CD4-positive, alpha-beta T cell (primary cell): ENCODE data around the gene PAIP1. TPM values are rescaled to one million over a fixed set of nuclear protein-coding genes. Genes with fewer than 3 reads are reported as not detected.
A peak's percentile ranks its signal among the peaks of the same experiment; 100 is the strongest.

ENCODE experiments used
- ATAC-seq: fragments of 200-7000 bp; cut with Tn5 transposase; one replicate; pipeline ENCODE4 v1.10.0; 2022; ENCODE audit warnings: mild to moderate bottlenecking; ENCODE audit not compliant: poor library complexity
- CTCF ChIA-PET: fragments of 350-600 bp; sonication (Branson Sonifier 250); formaldehyde crosslinking; loops from one replicate; lab custom pipeline; 2021; ENCODE audit warnings: antibody characterized with exemption, inconsistent platforms; lab: Charles Lee
- POLR2A ChIA-PET: fragments of 350-600 bp; sonication (Branson Sonifier 250); formaldehyde crosslinking; loops from one replicate; lab custom pipeline; 2021; ENCODE audit warnings: antibody characterized with exemption, inconsistent platforms; lab: Charles Lee
- DNase-seq, 14 experiments: peaks; one replicate each; pipeline ENCODE4 v3.0.0-alpha.2; 2013 to 2020; ENCODE audit warnings: mixed read lengths in 2 of 14
- H3K27ac ChIP-seq, 2 donors: one replicate each; pipeline versions ENCODE4 v1.5.1 to v1.7.0; 2013; ENCODE audit warnings: low read length in 2 of 2, low read depth in 1 of 2, mild to moderate bottlenecking in 1 of 2
- H3K27me3 ChIP-seq, 2 experiments: 1 replicate in 1 of 2; 2 replicates in 1 of 2; pipeline versions ENCODE4 v1.6.1 to v1.7.0; 2013; ENCODE audit warnings: low read length in 2 of 2, control low read depth in 1 of 2, mild to moderate bottlenecking in 1 of 2, moderate library complexity in 1 of 2; ENCODE audit not compliant: insufficient read depth in 2 of 2, control insufficient read depth in 1 of 2
- H3K36me3 ChIP-seq: one replicate; pipeline ENCODE4 v1.6.1; 2013; ENCODE audit warnings: low read length, control low read depth; ENCODE audit not compliant: insufficient read depth
- H3K4me1 ChIP-seq: one replicate; pipeline ENCODE4 v1.6.1; 2013; ENCODE audit warnings: low read length, control low read depth; ENCODE audit not compliant: insufficient read depth
- H3K4me3 ChIP-seq: one replicate; pipeline ENCODE4 v1.5.1; 2013; ENCODE audit warnings: mild to moderate bottlenecking, low read length, moderate library complexity
- H3K9me3 ChIP-seq, 2 experiments: 1 replicate in 1 of 2; 2 replicates in 1 of 2; pipeline versions ENCODE4 v1.6.1 to v1.7.0; 2013; ENCODE audit warnings: low read length in 2 of 2, mild to moderate bottlenecking in 2 of 2, control low read depth in 1 of 2, moderate library complexity in 1 of 2; ENCODE audit not compliant: control insufficient read depth in 1 of 2, insufficient read depth in 1 of 2
- H3K27ac Mint-ChIP-seq: one replicate; pipeline ENCODE4 v1.8.0; 2020; ENCODE audit warnings: mixed read lengths
- H3K27me3 Mint-ChIP-seq: one replicate; pipeline ENCODE4 v1.8.0; 2021; ENCODE audit warnings: mixed read lengths
- H3K36me3 Mint-ChIP-seq: one replicate; pipeline ENCODE4 v1.8.0; 2021; ENCODE audit warnings: low read depth, mixed read lengths
- H3K4me1 Mint-ChIP-seq: one replicate; pipeline ENCODE4 v1.8.0; 2021; ENCODE audit warnings: low read depth, mixed read lengths
- H3K4me3 Mint-ChIP-seq: one replicate; pipeline ENCODE4 v1.8.0; 2020; ENCODE audit warnings: mild to moderate bottlenecking, mixed read lengths
- H3K9me3 Mint-ChIP-seq: one replicate; pipeline ENCODE4 v1.8.0; 2020; ENCODE audit warnings: mixed read lengths
- CTCF ChIP-seq: fragments of 200-600 bp; IDR thresholded peaks from one replicate; pipeline ENCODE4 v1.8.0; 2022; ENCODE audit warnings: antibody characterized with exemption, mild to moderate bottlenecking
- intact Hi-C, 2 experiments: fragments of 100-400 bp; cut with DNase I in 1 of 2; cut with micrococcal nuclease in 1 of 2; formaldehyde crosslinking; loops; one replicate each; pipeline versions ENCODE4 v1.15.1 to v1.9.0; 2023 to 2025; cut with DNase I, micrococcal nuclease
- total RNA-seq, 174 experiments: library from RNA in 2 of 174; stranded (reverse) in 2 of 174; gene quantifications; one replicate each; pipeline ENCODE4 v1.2.3 and lab custom pipeline; 2021 to 2026

The PAIP1 gene
- total RNA-seq, 2 experiments from 2014 or later = 33.9 to 35.1 TPM

- CTCF ChIA-PET = interaction anchor here (1.0 to 2.7 kb wide), 4 partner anchors 41 to 72 kb away, joined by 3 to 25 read pairs (median 4); partner anchors contain the start of genes C5orf34, NNT and TMEM267
- ATAC-seq = peak; percentile 27
Observed at GRCh38 chr5:43555895-43556606, 826 bp downstream of the PAIP1 start.

GRCh38 chr5:43554497-43554896 is 2.4 kb downstream of the PAIP1 start:
- no peak for DNase-seq
- H3K4me3 ChIP-seq = no peak overlapping the region
- no peak for TF ChIP-seq CTCF
- Mint-ChIP-seq H3K4me1 (peaks cover 7% of the 10 kb centered on the region), H3K36me3 (peaks cover 7% of the 10 kb centered on the region), H3K27ac (no peak overlapping the region), H3K27me3 (no peaks in the 10 kb centered on the region), H3K4me3 (no peak overlapping the region), H3K9me3 (no peaks in the 10 kb centered on the region)
- ChIA-PET POLR2A (interaction anchor here (0.5 to 10.5 kb wide), 4 partner anchors 30 to 514 kb away, joined by 3 to 163 read pairs (median 12); partner anchors contain the start of genes NNT and TMEM267), CTCF (interaction anchor here (1.0 to 2.7 kb wide), 5 partner anchors 45 to 73 kb away, joined by 3 to 25 read pairs (median 5); partner anchors contain the start of gene TMEM267)
- intact Hi-C loops = loop anchor here in 1 of 2 experiments (10.0 kb wide), 2 partner anchors 430 to 560 kb away; partner anchors contain the start of gene ZNF131
- peaks cover 27% of the 10 kb centered on the region for H3K4me1 ChIP-seq
- peaks cover 46% of the 10 kb centered on the region for H3K36me3 ChIP-seq
- no peaks in the 10 kb centered on the region for H3K27me3 ChIP-seq
- no peak overlapping the region for H3K27ac ChIP-seq
- no peaks in the 10 kb centered on the region for H3K9me3 ChIP-seq
- ATAC-seq = no peak

More at GRCh38 chr5:43555895-43556606, 826 bp downstream of the PAIP1 start:
- peaks cover 6% of the 10 kb centered on the region for H3K4me1 Mint-ChIP-seq
- peaks cover 27% of the 10 kb centered on the region for H3K4me1 ChIP-seq
- H3K9me3 ChIP-seq = no peaks in the 10 kb centered on the region
- H3K27me3 Mint-ChIP-seq = peaks cover 4% of the 10 kb centered on the region
- peak overlapping the region; percentile 96 for H3K4me3 ChIP-seq
- no peak for TF ChIP-seq CTCF
- peak overlapping the region; percentile 97 for H3K4me3 Mint-ChIP-seq
- no peaks in the 10 kb centered on the region for H3K9me3 Mint-ChIP-seq
- H3K27ac ChIP-seq = peak overlapping the region; percentile 55 to 85
- intact Hi-C loops = loop anchor here (1.0 to 10.0 kb wide), 7 partner anchors 41 to 1251 kb away; partner anchors contain the start of genes HMGCS1 (in 2 of the 2), C5orf34 (in 1 of the 2), MRPS30 (in 1 of the 2) and NNT (in 1 of the 2)
- peaks cover 34% of the 10 kb centered on the region for H3K36me3 ChIP-seq
- no peaks in the 10 kb centered on the region for H3K27me3 ChIP-seq
- POLR2A ChIA-PET = interaction anchor here (0.6 to 10.5 kb wide), 13 partner anchors 10 to 1652 kb away, joined by 3 to 163 read pairs (median 3); partner anchors contain the start of genes NNT, RIMOC1 and TMEM267
- no peak overlapping the region for H3K27ac Mint-ChIP-seq
- peaks cover 6% of the 10 kb centered on the region for H3K36me3 Mint-ChIP-seq
- DNase-seq = peak in 13 of 14 experiments; percentile 9 to 73 (median 37)

GRCh38 chr5:43553381-43553780 is 3.5 kb downstream of the PAIP1 start:
- Mint-ChIP-seq H3K27ac (no peak overlapping the region), H3K27me3 (no peaks in the 10 kb centered on the region), H3K36me3 (peaks cover 15% of the 10 kb centered on the region), H3K9me3 (no peaks in the 10 kb centered on the region), H3K4me3 (no peak overlapping the region), H3K4me1 (peaks cover 12% of the 10 kb centered on the region)
- no peak for ATAC-seq
- DNase-seq = no peak
- no peak overlapping the region for H3K4me3 ChIP-seq
- H3K9me3 ChIP-seq = no peaks in the 10 kb centered on the region
- H3K36me3 ChIP-seq = peaks cover 50% of the 10 kb centered on the region
- no peaks in the 10 kb centered on the region for H3K27me3 ChIP-seq
- H3K27ac ChIP-seq = no peak overlapping the region
- POLR2A ChIA-PET = interaction anchor here (10.5 kb wide), 1 partner anchor 69 kb away, joined by 163 read pairs; the partner anchor contains the start of gene TMEM267
- H3K4me1 ChIP-seq = peaks cover 27% of the 10 kb centered on the region
- TF ChIP-seq CTCF = no peak
- intact Hi-C loops = loop anchor here in 1 of 2 experiments (2.0 to 10.0 kb wide), 3 partner anchors 37 to 559 kb away; partner anchors contain the start of gene ZNF131
- CTCF ChIA-PET = interaction anchor here (1.4 to 1.6 kb wide), 2 partner anchors 69 to 74 kb away, joined by 3 to 5 read pairs; partner anchors contain the start of gene TMEM267
